Coronary artery (tissue), 2 donors: ENCODE results near the gene TTC21B.
"Not testable (repeated sequence)": the region's sequence is repeated elsewhere in the genome, so short reads cannot be mapped to it uniquely, and the experiment has no call there.

Experiments used
- DNase-seq: peaks from one replicate; pipeline ENCODE4 v3.0.0-alpha.2; 2017; ENCODE audit warnings: low spot score
- H3K27ac ChIP-seq, 2 donors: fragments of 200-600 bp; sonication (generic); one replicate each; pipeline ENCODE4 v1.5.1; 2016 to 2019
- H3K4me3 ChIP-seq: fragments of 200-600 bp; sonication (generic); 2 replicates; pipeline ENCODE4 v1.5.1; 2016; ENCODE audit warnings: mild to moderate bottlenecking, moderate library complexity
- CTCF ChIP-seq: fragments of 200-600 bp; sonication (generic); IDR thresholded peaks from one replicate; pipeline ENCODE4 v1.5.1; 2019; ENCODE audit warnings: antibody characterized with exemption

Gene TTC21B

GRCh38 chr2:165864296-165864695 lies 89.3 kb downstream of the TTC21B start:
- no peak overlapping the region for H3K27ac ChIP-seq
- no peak for DNase-seq
- H3K4me3 ChIP-seq: no peak overlapping the region
- no peak for TF ChIP-seq CTCF

GRCh38 chr2:165863810-165864261 lies 89.7 kb downstream of the TTC21B start:
- Histone ChIP-seq H3K4me3 (no peak overlapping the region), H3K27ac (no peak overlapping the region)
- no peak for DNase-seq
- TF ChIP-seq CTCF: no peak

- not testable (repeated sequence) for H3K4me3 ChIP-seq, DNase-seq, H3K27ac ChIP-seq
These were observed 92.5 kb downstream of the TTC21B start for GRCh38 chr2:165861083-165861482.

GRCh38 chr2:165859723-165860122 lies 93.9 kb downstream of the TTC21B start:
- not testable (repeated sequence) for H3K27ac ChIP-seq, DNase-seq, H3K4me3 ChIP-seq

GRCh38 chr2:165857876-165858275 lies 95.7 kb downstream of the TTC21B start:
- Histone ChIP-seq H3K4me3 (no peak overlapping the region), H3K27ac (no peak overlapping the region)
- TF ChIP-seq CTCF: no peak
- DNase-seq: no peak

- no peak for DNase-seq
- H3K27ac ChIP-seq: no peak overlapping the region
- H3K4me3 ChIP-seq: no peak overlapping the region
- TF ChIP-seq CTCF: no peak
These were observed 101.2 kb downstream of the TTC21B start for GRCh38 chr2:165852394-165852793.

GRCh38 chr2:165847001-165847400 lies 106.6 kb downstream of the TTC21B start:
- no peak for TF ChIP-seq CTCF
- Histone ChIP-seq H3K4me3 (no peak overlapping the region), H3K27ac (no peak overlapping the region)
- DNase-seq: no peak

- Histone ChIP-seq H3K27ac (no peak overlapping the region), H3K4me3 (no peak overlapping the region)
- no peak for DNase-seq
- no peak for TF ChIP-seq CTCF
These were observed 107.5 kb downstream of the TTC21B start for GRCh38 chr2:165846056-165846455.
